HG03025 (cell line): Measurements from ENCODE around the gene PLXNA2.

Experiments
- ATAC-seq: cut with Tn5 transposase; IDR thresholded peaks from one replicate; pipeline ENCODE4 v1.9.1; 2021; ENCODE audit warnings: mild to moderate bottlenecking, moderate library complexity; ENCODE audit not compliant: unreplicated experiment, low FRiP score

The PLXNA2 gene

DNA sequence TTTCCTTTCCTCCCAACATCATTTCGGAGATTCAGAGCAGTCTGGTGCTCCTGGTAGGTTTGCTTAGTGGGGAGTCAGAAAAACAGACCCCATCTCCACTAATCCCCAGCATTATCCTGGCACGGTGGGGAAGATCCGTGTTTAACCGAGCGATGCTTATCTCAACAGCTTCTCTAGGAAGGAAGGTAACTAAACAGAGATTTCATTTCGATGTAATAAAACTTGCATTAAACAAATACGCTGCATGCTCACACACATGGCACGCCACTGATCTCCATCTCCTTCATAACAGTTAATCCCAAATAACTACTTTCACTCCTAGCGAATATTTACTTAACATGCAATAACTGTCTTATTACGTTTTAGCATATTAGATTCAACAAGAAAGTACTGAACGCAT, 188.6 kb downstream of the PLXNA2 start:
- ATAC-seq = no peak

DNA sequence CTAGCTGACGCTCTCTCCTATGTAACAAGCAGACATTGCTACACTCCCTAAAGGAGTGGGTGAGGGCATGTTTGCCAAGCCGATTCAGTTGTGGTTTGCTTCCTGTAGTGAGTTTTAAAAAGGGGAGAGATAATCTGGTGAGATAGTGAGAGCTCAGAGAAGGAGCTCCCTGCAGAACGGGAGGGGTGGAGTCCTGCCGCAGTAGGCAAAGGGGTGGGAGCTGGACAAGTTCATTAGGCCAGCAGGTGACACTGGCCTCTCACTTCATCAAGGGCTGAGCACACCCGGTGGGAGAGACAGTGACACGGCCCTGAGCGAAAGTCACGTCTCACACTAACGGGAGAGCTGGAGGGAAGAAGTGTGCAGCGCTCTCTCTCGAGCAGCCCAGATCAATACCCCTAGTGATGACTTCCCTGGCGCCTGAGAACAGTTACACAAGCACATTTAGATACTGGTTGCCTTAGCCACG, 189.2 kb downstream of the PLXNA2 start:
- ATAC-seq = no peak

DNA sequence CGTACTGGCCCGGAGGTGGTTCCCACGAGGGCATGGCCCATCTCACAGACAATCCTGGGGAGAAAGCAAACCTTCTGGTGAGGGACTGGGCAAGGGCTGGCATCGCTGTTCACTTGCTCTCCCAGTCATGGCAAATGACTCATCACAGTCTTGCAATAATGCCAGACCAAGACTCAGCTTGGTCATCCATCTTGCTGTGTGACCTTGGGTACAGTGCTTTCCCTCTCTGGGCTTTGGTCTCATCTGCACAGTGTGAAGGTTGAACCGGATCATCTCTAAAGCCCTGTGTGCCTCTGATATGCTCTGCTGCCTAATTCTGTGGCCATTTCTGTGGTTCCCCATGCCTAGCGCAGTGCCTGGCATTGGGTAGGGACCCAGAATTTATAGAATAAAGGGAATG, 189.7 kb downstream of the PLXNA2 start:
- ATAC-seq = no peak

DNA sequence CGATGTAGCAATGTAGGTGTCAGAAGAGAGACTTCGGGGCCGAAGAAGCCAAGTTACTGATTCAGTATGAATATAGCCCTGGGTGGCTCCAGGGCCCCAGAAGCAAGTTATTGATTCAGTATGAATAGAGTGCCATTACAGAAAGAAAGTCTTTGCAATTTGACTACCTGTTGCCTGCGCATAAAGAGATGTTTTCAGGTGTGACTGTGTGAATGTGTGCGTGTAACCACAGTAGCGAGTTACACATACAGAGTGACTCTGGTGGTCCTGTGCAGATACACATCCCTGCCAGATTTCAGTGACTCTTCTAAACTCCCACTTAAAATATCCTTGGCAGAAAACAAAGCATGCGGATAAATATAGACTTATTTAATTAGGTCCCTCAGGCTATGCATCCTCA, 190.5 kb downstream of the PLXNA2 start:
- ATAC-seq = no peak

DNA sequence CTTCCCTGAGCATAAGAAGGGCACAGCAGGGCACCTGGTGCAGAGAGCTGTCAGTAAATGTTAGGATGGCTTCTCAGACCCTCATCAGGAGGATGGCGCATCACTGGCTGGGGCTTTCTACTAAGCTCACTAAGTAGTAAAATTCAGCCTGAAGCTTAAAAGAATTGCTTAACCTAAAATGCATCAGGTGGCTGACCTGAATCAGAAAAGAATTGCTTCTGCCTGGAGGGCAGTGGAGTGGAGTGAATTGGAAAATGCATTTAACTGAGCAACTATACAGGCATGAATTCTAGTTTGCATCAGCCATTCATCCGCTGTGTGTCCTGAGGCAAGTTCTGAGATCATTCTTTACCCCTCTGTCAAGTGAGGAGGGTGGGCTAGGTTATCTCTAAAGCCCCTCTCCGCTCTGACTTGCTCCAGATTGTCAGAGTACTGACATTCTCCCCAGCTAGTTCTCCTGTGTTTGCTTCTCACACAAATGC, 191.2 kb downstream of the PLXNA2 start:
- ATAC-seq = no peak

DNA sequence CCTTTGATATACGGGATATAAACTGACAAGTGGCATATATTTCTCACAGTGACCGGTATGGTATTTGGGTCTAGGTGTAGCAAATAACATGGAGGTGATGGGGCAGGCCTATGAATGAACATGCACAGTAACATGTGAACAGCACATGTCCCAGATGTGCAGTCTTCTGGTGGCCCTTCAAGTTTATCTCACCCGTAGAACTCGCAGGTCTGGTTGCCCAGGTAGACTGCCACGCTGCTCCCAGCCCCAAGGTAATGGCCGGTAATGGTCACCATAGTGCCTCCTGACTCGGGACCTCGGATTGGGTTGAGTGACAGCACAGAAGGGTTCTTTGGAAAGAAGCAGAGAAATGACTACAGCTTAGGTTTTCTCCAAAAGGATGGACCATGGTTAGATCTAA, 192.0 kb downstream of the PLXNA2 start:
- no peak for ATAC-seq

DNA sequence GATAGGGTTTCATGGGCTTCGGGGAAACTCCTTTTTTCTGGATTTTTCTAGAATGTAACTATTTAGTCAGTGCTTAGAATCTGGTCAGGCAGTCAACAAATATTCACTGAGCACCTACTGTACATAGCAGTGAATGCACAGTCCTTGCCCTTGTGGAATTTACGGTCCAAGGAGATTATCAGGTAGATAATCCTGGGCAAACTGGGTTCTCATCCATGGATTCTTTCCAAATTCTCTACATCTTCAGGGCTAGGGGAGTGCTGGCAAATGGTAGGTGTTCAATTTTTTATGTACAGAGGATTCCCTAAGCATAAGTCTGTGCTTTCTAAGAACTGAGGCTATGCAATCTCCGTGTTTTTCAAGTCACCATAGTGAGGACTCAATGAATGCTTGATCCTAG, 192.5 kb downstream of the PLXNA2 start:
- no peak for ATAC-seq

DNA sequence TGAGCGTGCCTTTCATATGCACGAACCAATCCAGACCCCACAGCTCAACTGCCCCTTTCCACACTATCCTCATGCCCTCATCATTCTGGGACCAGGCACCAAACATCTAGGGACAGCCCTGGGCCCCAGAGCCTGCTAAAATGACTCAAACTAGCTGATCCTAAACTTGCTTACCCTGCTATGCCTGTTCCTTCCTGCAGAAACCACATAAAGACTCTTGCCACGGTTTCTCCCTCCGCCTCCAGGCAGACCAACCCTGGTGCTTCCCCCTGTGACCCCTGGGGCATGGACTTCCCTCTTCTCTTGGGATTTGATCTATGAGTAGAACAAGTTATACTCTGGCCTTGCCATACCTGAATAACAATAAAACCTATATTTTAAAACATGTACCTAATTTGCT, 195.3 kb downstream of the PLXNA2 start:
- ATAC-seq = no peak

DNA sequence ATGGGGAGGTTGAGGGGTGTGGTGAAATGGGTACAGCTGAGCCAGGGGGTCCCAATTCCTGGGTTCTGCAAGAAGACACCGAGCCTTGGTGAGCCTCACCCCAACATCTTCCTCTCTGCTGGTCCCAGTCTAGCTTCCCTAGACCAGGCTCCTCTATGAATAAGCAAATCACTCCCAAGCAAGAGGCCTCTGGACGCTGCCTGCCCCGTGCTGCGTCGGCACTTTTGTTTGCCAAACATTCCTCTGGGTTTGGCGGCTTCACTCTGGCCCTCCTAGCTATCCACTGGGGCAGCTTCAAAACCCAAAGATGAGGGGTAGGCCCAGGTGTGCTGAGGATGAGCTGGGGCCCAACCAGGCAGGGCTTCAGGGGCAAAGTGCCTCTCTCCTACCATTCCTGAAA, 196.2 kb downstream of the PLXNA2 start:
- no peak for ATAC-seq

DNA sequence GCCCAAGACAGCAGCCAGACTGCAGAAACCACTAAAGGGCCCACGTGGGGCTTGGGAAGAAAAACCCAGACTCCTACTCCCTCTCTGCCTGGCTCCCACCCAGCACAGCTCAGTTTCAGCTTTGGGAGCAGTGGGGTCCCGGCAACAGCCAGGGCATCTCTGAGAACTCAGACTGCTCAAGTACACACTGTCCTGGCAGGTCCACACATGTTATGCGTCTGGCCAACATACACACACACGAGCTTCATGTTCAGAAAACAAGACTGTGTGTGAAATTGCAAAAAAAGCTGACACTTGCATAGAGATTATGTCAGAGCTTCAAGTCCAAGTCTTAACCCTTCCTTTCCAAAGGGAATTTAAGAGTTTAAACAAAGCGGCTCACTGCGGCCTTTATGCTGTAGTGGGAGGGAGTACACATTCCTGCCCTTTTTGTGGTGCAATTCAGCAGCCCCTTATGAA, 196.7 kb downstream of the PLXNA2 start:
- ATAC-seq = no peak

DNA sequence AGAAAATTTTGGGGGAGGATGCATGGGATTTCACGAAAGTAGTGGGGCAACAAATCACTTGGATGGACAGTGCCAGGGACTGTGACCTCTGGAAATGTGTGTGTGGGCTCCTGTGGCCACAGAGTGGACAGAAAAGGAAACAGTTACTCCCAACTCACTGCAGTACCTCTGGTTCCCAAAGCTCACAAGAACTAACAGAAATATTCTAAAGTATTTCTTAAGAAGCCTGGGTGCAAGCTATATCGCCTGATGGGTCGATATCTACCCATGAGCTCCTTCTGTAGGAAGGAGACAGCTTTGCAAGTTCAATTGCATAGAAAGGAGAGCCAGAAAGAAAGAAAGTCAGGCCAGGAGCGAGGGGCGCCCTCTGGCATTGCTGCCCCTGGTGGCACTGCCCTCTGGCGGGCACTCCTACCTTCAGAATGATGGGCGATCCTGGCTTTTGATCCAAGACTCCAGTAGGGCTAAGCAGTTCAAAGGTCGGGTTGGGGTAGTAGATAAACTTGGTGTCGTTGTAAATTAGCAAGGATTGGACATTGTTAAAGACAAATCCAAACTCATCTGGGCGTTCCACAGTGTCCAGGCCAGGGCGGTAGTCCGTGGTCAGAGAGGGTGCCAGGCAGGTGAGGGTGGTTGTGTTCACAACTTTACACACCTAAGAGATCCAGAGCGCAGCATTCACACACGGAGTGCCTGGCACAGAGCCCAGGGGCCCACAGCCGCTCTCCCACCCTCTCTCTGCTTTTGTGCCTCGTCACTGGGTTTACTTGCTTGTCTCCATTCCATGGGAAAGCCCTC, 198.5 kb downstream of the PLXNA2 start:
- no peak for ATAC-seq

DNA sequence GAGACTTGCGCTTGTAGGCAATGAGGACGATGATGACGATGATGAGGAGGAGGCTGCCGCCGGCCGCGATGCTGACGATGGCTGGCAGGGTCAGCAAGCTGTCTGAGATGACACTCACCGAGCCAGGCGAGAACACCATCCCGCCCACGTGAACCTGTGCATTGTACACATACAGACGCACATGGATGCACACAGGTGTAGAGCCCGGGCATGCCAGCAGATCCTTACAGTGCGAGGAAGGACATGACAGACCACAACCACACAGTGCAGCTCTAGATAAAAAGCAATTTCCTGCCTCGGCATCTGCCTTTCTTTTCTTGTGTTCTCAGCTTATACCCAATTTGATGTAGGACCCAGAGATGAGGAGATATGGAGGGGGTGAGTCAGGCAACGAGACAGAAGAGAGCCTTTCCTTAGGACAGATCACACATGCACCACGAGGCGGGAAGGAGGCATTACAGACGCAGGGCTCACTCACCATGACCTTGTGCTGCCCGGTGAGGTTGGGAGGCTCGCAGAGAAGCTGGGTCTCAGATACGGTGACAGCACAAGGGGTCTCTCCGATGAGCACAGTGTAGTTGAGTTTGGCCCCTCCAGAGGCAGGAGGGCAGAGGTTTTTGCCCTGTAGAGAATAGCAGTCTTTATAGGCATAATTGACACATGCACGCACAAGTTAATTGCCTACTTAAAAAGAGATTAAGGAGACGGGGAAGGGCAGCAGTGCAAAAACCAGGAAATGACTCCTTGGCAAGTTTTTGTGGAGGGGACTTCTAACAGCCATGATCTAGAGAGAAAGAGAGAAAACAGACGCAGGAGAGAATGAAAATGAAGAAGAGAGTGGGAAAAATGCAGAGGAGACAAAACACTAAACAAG, 199.4 kb downstream of the PLXNA2 start:
- no peak for ATAC-seq

DNA sequence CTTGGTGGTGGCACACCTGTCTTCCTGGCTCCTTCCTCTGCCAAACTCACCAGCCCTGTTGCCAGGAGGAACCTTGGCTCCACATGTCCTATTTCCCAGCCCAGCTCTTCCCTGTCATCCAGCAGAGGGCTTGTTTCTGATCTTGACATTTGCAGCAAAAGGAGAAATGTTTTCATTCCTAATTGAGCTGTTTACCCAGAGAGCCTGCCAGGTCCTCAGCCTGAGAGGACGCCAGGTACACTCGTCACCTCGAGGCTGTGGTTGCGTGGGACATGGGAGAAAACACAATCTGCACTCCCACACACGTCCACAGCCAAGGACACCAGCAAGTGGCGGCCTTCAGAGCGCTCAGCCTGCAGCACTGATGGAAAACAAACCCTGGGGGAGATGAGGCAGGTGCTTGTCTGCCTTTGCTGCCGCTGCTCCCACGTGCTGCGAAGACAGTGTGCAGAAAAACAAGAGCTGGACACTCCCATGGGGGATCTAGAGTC, 200.4 kb downstream of the PLXNA2 start:
- ATAC-seq = no peak

DNA sequence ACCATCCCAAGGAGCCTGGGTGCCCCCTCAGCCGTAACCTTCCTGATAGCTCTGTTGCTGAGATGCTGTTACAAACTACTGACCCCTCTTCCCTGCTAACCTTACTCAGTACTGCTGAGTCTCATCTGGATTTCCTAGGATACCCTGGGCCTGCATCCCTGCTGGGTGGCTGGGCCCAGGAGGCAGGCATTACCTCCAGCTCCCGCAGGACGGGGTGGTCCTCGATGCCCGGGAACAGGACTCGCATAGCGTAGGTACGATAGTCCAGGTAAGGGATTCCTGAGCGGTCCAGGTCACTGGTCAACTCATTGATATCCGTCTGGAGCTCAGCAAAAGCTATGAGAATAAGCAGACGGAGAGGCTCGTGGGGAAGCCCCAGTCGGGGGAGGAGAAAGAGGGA, 201.3 kb downstream of the PLXNA2 start:
- ATAC-seq = no peak

DNA sequence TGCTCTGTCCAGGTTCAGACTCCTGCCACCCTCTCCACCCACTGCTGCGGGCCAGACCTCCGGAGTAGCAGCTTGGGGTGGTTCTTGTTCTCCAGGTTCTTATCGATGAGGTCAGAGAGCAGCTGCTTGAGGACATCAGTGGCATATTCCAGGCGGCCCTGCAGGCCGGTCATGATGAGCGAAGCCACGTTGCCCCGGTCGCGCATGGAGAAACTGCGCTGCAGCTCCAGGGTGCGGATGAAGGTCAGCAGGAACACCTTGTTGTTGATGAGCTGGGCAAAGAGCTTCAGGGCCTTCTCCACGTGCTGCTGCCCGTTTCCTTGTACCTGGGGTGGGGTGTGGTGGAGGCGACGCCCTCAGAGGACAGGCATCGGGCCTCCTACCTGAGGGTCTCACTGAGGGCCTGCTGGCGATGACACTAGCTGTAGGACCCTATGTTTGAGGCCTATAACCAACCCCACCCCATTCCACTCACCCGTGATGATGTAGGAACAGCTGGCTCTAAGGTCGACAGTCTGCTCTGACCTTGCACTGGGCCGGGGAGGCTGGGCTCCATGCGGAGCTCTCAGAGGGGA, 202.1 kb downstream of the PLXNA2 start:
- no peak for ATAC-seq

DNA sequence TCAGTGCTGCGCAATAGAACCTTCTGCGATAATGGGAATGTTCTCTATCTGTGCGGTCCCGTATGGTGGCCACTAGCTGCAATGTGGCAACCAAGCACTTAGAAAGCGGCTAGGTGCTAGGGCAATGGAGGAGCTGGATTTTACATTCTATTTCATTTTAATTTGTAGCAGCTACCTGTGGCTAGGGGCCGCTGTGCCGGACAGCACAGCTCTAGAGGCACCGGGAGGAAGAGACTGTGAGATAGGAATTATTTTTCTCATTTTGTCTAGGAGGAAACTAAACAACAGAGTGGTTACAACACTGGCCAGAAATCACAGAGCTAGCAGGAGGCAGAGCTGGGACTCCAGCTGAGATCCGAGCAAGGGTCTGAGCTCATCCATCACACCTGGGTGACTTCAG, 202.7 kb downstream of the PLXNA2 start:
- no peak for ATAC-seq

DNA sequence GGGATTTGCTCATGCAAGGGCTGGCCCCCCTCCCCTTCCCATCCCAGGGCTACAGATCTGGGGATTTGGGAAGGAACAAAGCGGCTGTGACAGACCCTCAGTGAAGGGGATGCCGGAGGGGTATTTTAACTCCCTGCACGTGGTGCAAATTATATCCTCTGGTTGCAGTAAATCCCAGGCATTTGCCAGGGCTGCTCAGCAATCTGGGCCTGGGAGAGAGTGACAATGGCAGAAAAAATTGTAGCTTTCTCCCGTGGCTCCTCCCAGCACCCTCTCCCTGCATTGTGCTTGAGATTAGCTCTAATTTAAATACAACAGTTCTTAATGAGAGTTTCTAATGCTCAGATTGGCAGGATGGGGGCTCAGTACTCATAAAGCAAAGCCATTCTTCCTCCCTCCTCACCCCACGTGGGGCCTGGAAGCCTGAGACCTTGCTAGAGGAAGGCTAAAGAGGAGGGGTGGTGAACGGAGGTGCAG, 203.3 kb downstream of the PLXNA2 start:
- no peak for ATAC-seq

DNA sequence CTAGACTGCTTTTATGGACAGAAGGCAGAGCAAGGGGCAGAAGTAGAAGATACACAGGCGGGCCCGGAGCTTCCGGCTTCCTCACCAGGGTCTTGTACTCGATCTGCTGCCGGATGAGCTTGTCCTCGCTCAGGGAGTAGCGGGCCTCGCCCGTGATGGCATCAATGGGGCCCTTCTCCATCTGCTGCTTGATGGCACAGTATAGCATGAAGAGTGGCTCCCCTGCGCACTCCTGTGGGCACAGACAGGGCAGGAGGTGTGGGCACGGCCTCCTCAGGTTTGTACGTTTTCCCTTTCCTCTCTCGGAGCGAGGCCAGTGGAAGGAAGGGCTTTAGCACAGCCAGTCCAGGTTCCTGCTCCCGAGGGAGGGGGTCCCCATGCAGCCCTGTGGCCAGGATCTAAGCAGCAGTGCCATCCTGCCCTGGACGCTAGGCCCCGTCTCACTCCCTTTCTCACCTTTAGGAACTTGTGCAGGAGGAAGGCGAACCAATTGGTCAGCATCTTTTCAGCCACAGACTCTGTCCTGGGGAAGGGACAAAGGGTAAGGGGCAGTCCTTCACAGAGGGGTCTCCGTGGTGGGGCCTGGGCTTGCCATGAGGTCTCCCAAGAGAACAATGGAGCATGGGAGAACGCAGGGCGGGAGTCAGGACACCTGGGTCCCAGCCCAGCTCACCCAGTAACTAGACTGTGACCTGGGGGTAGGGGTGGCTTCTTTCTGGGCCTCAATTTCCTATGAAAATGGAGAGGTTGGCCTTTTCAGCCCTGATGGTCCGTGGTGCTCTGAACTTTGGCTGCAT, 204.4 kb downstream of the PLXNA2 start:
- ATAC-seq = no peak

DNA sequence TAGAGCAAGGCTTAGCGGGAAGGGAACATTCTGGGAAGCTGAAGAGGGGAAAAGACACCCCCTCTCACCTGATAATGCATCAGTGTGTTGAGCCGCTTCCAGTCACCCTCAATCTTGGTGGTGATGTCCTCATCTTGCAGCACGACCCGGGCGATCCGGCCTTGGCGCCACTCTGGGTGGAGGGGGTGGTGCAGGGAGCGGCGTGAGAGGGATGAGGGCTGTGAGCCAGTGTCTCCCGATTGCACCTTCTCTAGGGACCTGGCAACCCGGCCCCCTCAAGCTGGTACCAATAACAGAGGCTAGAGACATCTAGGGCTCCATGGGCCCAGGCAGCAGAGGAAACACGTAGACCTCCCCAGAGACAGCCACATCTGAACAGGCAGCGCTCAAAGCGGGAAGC, 205.9 kb downstream of the PLXNA2 start:
- ATAC-seq = no peak
